Stimulated activated CD8-positive, alpha-beta memory T cell treated with anti-CD3 and anti-CD28 coated beads, Interleukin-7, amount 100 ng/mL, for 48 hours (primary cell): ENCODE data around the gene DBNL.

Source experiments
- DNase-seq, 2 donors: peaks; one replicate each; pipeline ENCODE4 v3.0.0-alpha.2; 2020; ENCODE audit warnings: low read depth in 1 of 2; ENCODE audit errors: extremely low read depth in 1 of 2

The DBNL gene

GRCh38 chr7:44042221-44042620, 2.3 kb upstream of the DBNL start:
- DNase-seq = no peak

- DNase-seq = no peak
Observed at GRCh38 chr7:44043902-44044301, 600 bp upstream of the DBNL start.

GRCh38 chr7:44045226-44046014, 918 bp downstream of the DBNL start:
- DNase-seq = no peak

GRCh38 chr7:44046321-44047061, 2.0 kb downstream of the DBNL start:
- no peak for DNase-seq

- DNase-seq = no peak
Observed at GRCh38 chr7:44048031-44048795, 3.7 kb downstream of the DBNL start.

GRCh38 chr7:44050121-44050914, 5.8 kb downstream of the DBNL start:
- no peak for DNase-seq

- DNase-seq = no peak
Observed at GRCh38 chr7:44050915-44051560, 6.5 kb downstream of the DBNL start.

GRCh38 chr7:44051611-44052220, 7.2 kb downstream of the DBNL start:
- no peak for DNase-seq

- DNase-seq = no peak
Observed at GRCh38 chr7:44052771-44053365, 8.4 kb downstream of the DBNL start.

GRCh38 chr7:44056681-44057080, 12.2 kb downstream of the DBNL start:
- no peak for DNase-seq

GRCh38 chr7:44057181-44057848, 12.8 kb downstream of the DBNL start:
- no peak for DNase-seq

GRCh38 chr7:44057849-44058758, 13.6 kb downstream of the DBNL start:
- DNase-seq = no peak

GRCh38 chr7:44058759-44059218, 14.3 kb downstream of the DBNL start:
- DNase-seq = no peak

GRCh38 chr7:44059219-44060090, 15.0 kb downstream of the DBNL start:
- DNase-seq = no peak

GRCh38 chr7:44060091-44060947, 15.8 kb downstream of the DBNL start:
- no peak for DNase-seq
